DND-41 (cell line): ENCODE data around the gene ASF1A.

Experiments
- ATAC-seq: fragments of 200-7000 bp; cut with Tn5 transposase; 3 replicates; pipeline ENCODE4 v1.9.1; 2021; ENCODE audit warnings: low read depth; ENCODE audit not compliant: insufficient read depth
- DNase-seq: peaks from one replicate; pipeline ENCODE4 v3.0.0-alpha.2; 2020
- H2AFZ ChIP-seq: 2 replicates; pipeline ENCODE4 v1.6.0; 2012; ENCODE audit warnings: low read depth, low read length
- H3K27ac ChIP-seq: 2 replicates; pipeline ENCODE4 v1.5.1; 2012; ENCODE audit warnings: low read length, inconsistent platforms
- H3K27me3 ChIP-seq: fragments of 200-600 bp; sonication (generic); 2 replicates; pipeline ENCODE4 v1.6.0; 2012; ENCODE audit warnings: low read length, mild to moderate bottlenecking, inconsistent platforms; ENCODE audit not compliant: insufficient read depth, poor library complexity
- H3K36me3 ChIP-seq: 2 replicates; pipeline ENCODE4 v1.5.1; 2012; ENCODE audit warnings: low read length, inconsistent platforms; ENCODE audit not compliant: insufficient read depth
- H3K4me1 ChIP-seq: 2 replicates; pipeline ENCODE4 v1.5.1; 2012; ENCODE audit warnings: mild to moderate bottlenecking, low read length; ENCODE audit not compliant: insufficient read depth
- H3K4me2 ChIP-seq: 2 replicates; pipeline ENCODE4 v1.6.0; 2012; ENCODE audit warnings: mild to moderate bottlenecking, moderate library complexity, low read length, inconsistent platforms; ENCODE audit not compliant: insufficient read depth
- H3K4me3 ChIP-seq, 2 experiments: fragments of 200-600 bp in 1 of 2; shearing (Covaris generic) in 1 of 2; 2 replicates each; pipeline ENCODE4 v1.5.1; 2012 to 2016; ENCODE audit warnings: inconsistent platforms in 2 of 2, low read length in 2 of 2, mild to moderate bottlenecking in 2 of 2, low read depth in 1 of 2, moderate library complexity in 1 of 2
- H3K79me2 ChIP-seq: 2 replicates; pipeline ENCODE4 v1.6.0; 2012; ENCODE audit warnings: low read length, inconsistent platforms; ENCODE audit not compliant: insufficient read depth
- H3K9ac ChIP-seq: 2 replicates; pipeline ENCODE4 v1.6.0; 2012; ENCODE audit warnings: low read depth, mild to moderate bottlenecking, inconsistent platforms, low read length, moderate library complexity
- H3K9me3 ChIP-seq: 2 replicates; pipeline ENCODE4 v1.5.1; 2012; ENCODE audit warnings: low read length, moderate library complexity, mild to moderate bottlenecking, inconsistent platforms; ENCODE audit not compliant: insufficient read depth, severe bottlenecking
- H4K20me1 ChIP-seq: 2 replicates; pipeline ENCODE4 v1.6.0; 2012; ENCODE audit warnings: low read length; ENCODE audit not compliant: insufficient read depth
- EZH2 ChIP-seq: IDR thresholded peaks from 3 replicates; pipeline ENCODE4 v1.6.1; 2012; ENCODE audit warnings: borderline replicate concordance, low read depth, mild to moderate bottlenecking, moderate library complexity, low read length, inconsistent platforms; ENCODE audit not compliant: severe bottlenecking
- TF ChIP-seq, protein P1 (sequence below): IDR thresholded peaks from 2 replicates; pipeline ENCODE4 v1.5.1; 2012; ENCODE audit warnings: borderline replicate concordance, low read length, moderate library complexity, mild to moderate bottlenecking; ENCODE audit not compliant: poor library complexity, severe bottlenecking; ENCODE audit errors: extremely low read depth

Gene ASF1A

DNA sequence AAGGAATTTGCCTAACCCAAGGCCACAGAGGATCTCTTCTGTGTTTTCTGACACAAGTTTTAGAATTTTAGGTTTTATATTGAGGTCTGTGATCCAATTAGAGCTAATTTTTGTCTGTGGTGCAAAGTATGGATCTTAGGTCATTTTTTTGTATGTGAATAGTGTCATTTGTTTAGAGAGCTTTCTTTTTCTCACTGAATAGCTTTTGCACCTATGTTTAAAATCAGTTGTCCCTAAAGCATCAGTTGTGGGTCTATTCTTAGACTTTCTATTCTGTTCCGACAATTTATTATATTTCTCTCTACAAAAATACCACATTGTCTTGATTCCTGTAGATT, 41.3 kb downstream of the ASF1A start:
- peak overlapping the region; percentile 94 for H3K27ac ChIP-seq
- H3K4me1 ChIP-seq = peaks cover 41% of the 10 kb centered on the region
- H3K9me3 ChIP-seq = no peaks in the 10 kb centered on the region
- peaks cover 10% of the 10 kb centered on the region; the same call in 1 of the 2 replicates for H4K20me1 ChIP-seq
- ATAC-seq (no peak), DNase-seq (no peak)
- peak overlapping the region; percentile 66 for H2AFZ ChIP-seq
- H3K79me2 ChIP-seq = peaks cover 71% of the 10 kb centered on the region
- no peaks in the 10 kb centered on the region for H3K27me3 ChIP-seq
- peak overlapping the region; percentile 82 for H3K4me2 ChIP-seq
- TF ChIP-seq, protein P1, sequence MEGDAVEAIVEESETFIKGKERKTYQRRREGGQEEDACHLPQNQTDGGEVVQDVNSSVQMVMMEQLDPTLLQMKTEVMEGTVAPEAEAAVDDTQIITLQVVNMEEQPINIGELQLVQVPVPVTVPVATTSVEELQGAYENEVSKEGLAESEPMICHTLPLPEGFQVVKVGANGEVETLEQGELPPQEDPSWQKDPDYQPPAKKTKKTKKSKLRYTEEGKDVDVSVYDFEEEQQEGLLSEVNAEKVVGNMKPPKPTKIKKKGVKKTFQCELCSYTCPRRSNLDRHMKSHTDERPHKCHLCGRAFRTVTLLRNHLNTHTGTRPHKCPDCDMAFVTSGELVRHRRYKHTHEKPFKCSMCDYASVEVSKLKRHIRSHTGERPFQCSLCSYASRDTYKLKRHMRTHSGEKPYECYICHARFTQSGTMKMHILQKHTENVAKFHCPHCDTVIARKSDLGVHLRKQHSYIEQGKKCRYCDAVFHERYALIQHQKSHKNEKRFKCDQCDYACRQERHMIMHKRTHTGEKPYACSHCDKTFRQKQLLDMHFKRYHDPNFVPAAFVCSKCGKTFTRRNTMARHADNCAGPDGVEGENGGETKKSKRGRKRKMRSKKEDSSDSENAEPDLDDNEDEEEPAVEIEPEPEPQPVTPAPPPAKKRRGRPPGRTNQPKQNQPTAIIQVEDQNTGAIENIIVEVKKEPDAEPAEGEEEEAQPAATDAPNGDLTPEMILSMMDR = no peak
- TF ChIP-seq EZH2 = no peak
- peaks cover 28% of the 10 kb centered on the region for H3K36me3 ChIP-seq
- peak overlapping the region; percentile 43 to 78; a peak in 3 of 4 replicates for H3K4me3 ChIP-seq
- peak overlapping the region; percentile 99 for H3K9ac ChIP-seq

- Histone ChIP-seq H4K20me1 (peaks cover 10% of the 10 kb centered on the region; the same call in 1 of the 2 replicates), H2AFZ (no peak overlapping the region), H3K79me2 (peaks cover 67% of the 10 kb centered on the region), H3K4me1 (peaks cover 41% of the 10 kb centered on the region), H3K36me3 (peaks cover 19% of the 10 kb centered on the region), H3K9ac (no peak overlapping the region), H3K4me3 (peak overlapping the region in 1 of 2 experiments; percentile 78; a peak in 1 of 4 replicates), H3K27me3 (no peaks in the 10 kb centered on the region), H3K9me3 (no peaks in the 10 kb centered on the region), H3K27ac (no peak overlapping the region), H3K4me2 (peak overlapping the region; percentile 82)
- DNase-seq = no peak
- ATAC-seq = no peak
- TF ChIP-seq EZH2 = no peak
- TF ChIP-seq, protein P1 = no peak
Measured at GRCh38 chr6:118935978-118936703, 42.2 kb downstream of the ASF1A start.

DNA sequence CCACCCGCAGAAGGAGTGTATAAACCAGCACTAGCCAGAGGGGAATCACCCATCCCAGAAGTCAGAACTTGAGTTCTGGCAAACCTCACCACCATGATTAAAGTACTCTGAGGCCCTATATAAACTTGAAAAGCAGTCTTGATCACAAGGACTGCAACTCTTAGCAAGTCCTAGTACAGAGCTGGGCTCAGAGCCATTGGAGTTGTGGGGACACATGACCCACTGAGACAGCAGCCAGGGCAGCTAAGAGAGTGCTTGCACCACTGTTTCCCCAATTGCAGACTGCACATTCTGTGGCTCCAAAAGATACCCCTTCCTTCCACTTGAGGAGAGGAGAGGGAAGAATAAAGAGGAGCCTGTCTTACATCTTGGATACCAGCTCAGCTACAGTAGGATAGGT, 45.7 kb downstream of the ASF1A start:
- Histone ChIP-seq H3K9me3 (no peaks in the 10 kb centered on the region), H3K79me2 (peaks cover 35% of the 10 kb centered on the region), H3K27me3 (no peaks in the 10 kb centered on the region), H3K36me3 (no peaks in the 10 kb centered on the region), H3K4me2 (no peak overlapping the region), H3K27ac (no peak overlapping the region), H3K9ac (no peak overlapping the region), H3K4me1 (peaks cover 18% of the 10 kb centered on the region), H3K4me3 (no peak overlapping the region), H4K20me1 (no peaks in the 10 kb centered on the region), H2AFZ (no peak overlapping the region)
- DNase-seq (no peak), ATAC-seq (no peak)
- TF ChIP-seq, protein P1 = no peak
- no peak for TF ChIP-seq EZH2
